CD14-positive monocyte (primary cell): Measurements from ENCODE around the gene EEF1B2. TPM values are rescaled to one million over a fixed set of nuclear protein-coding genes. Genes with fewer than 3 reads are reported as not detected.

Experiments used
- DNase-seq, 3 donors: peaks; one replicate each; pipeline ENCODE4 v3.0.0-alpha.2; 2011 to 2022
- H2AFZ ChIP-seq: 2 replicates; pipeline ENCODE4 v1.6.0; 2012; ENCODE audit warnings: mild to moderate bottlenecking, low read depth, low read length, inconsistent platforms; ENCODE audit not compliant: insufficient read depth, poor library complexity, severe bottlenecking
- H3K27ac ChIP-seq, 2 donors: 1 replicate in 1 of 2; 2 replicates in 1 of 2; pipeline ENCODE4 v1.5.1; 2012 to 2013; ENCODE audit warnings: low read length in 2 of 2, control low read depth in 1 of 2, inconsistent platforms in 1 of 2, low read depth in 1 of 2, mild to moderate bottlenecking in 1 of 2
- H3K27me3 ChIP-seq, 2 donors: one replicate each; pipeline versions ENCODE4 v1.6.0 to v1.6.1; 2011 to 2013; ENCODE audit warnings: low read length in 2 of 2; ENCODE audit not compliant: control insufficient read depth in 2 of 2, insufficient read depth in 2 of 2
- H3K36me3 ChIP-seq, 2 donors: replicated peaks in 1 of 2; 1 replicate in 1 of 2; 2 replicates in 1 of 2; pipeline versions ENCODE4 v1.5.1 to v1.6.1; 2012 to 2013; ENCODE audit warnings: low read length in 2 of 2, control low read depth in 1 of 2, inconsistent platforms in 1 of 2, mild to moderate bottlenecking in 1 of 2; ENCODE audit not compliant: insufficient read depth in 2 of 2, control insufficient read depth in 1 of 2
- H3K4me1 ChIP-seq, 2 donors: 1 replicate in 1 of 2; 2 replicates in 1 of 2; pipeline versions ENCODE4 v1.5.1 to v1.6.1; 2012 to 2013; ENCODE audit warnings: low read length in 2 of 2, control low read depth in 1 of 2, inconsistent platforms in 1 of 2, mild to moderate bottlenecking in 1 of 2, moderate library complexity in 1 of 2; ENCODE audit not compliant: insufficient read depth in 2 of 2, control insufficient read depth in 1 of 2
- H3K4me2 ChIP-seq: replicated peaks from 2 replicates; pipeline ENCODE3; 2012; ENCODE audit warnings: low read length, moderate library complexity, mild to moderate bottlenecking; ENCODE audit not compliant: poor library complexity, severe bottlenecking; ENCODE audit errors: extremely low read depth
- H3K4me3 ChIP-seq, 3 experiments: fragments of 200-600 bp in 1 of 3; sonication (generic) in 1 of 3; replicated peaks in 1 of 3; 1 replicate in 2 of 3; 2 replicates in 1 of 3; pipeline ENCODE4 v1.5.1; 2011 to 2013; ENCODE audit warnings: low read length in 3 of 3, mild to moderate bottlenecking in 3 of 3, control low read depth in 2 of 3, low read depth in 2 of 3, inconsistent platforms in 1 of 3, moderate library complexity in 1 of 3
- H3K79me2 ChIP-seq: 2 replicates; pipeline ENCODE4 v1.6.0; 2012; ENCODE audit warnings: mild to moderate bottlenecking, control low read depth, inconsistent platforms, low read length, moderate library complexity; ENCODE audit not compliant: insufficient read depth
- H3K9ac ChIP-seq: 2 replicates; pipeline ENCODE4 v1.6.0; 2017; ENCODE audit warnings: low read length, mild to moderate bottlenecking; ENCODE audit not compliant: insufficient read depth, poor library complexity, severe bottlenecking
- H3K9me3 ChIP-seq, 2 donors: replicated peaks in 1 of 2; 1 replicate in 1 of 2; 2 replicates in 1 of 2; pipeline versions ENCODE4 v1.5.1 to v1.6.1; 2012 to 2013; ENCODE audit warnings: low read length in 2 of 2, control low read depth in 1 of 2; ENCODE audit not compliant: control insufficient read depth in 1 of 2, insufficient read depth in 1 of 2
- H4K20me1 ChIP-seq: 2 replicates; pipeline ENCODE4 v1.6.0; 2012; ENCODE audit warnings: mild to moderate bottlenecking, low read length, control low read depth, moderate library complexity; ENCODE audit not compliant: insufficient read depth
- H3K27ac Mint-ChIP-seq, 7 donors: one replicate each; pipeline ENCODE4 v1.8.0; 2020; ENCODE audit warnings: mild to moderate bottlenecking in 7 of 7, mixed read lengths in 7 of 7, moderate library complexity in 6 of 7, inconsistent platforms in 2 of 7
- H3K27me3 Mint-ChIP-seq, 3 donors: one replicate each; pipeline ENCODE4 v1.8.0; 2021 to 2022; ENCODE audit warnings: low read depth in 3 of 3, mild to moderate bottlenecking in 3 of 3, mixed read lengths in 3 of 3, moderate library complexity in 3 of 3, inconsistent platforms in 1 of 3
- H3K36me3 Mint-ChIP-seq, 2 donors: one replicate each; pipeline ENCODE4 v1.8.0; 2020; ENCODE audit warnings: mixed read lengths in 2 of 2, inconsistent platforms in 1 of 2, mild to moderate bottlenecking in 1 of 2
- H3K4me1 Mint-ChIP-seq: one replicate; pipeline ENCODE4 v1.8.0; 2020; ENCODE audit warnings: mild to moderate bottlenecking, mixed read lengths
- H3K4me3 Mint-ChIP-seq, 2 donors: one replicate each; pipeline ENCODE4 v1.8.0; 2020; ENCODE audit warnings: mild to moderate bottlenecking in 2 of 2, mixed read lengths in 2 of 2, moderate library complexity in 1 of 2
- H3K9me3 Mint-ChIP-seq, 7 donors: one replicate each; pipeline ENCODE4 v1.8.0; 2020 to 2022; ENCODE audit warnings: mixed read lengths in 7 of 7, mild to moderate bottlenecking in 6 of 7, moderate library complexity in 6 of 7, inconsistent platforms in 2 of 7
- CTCF ChIP-seq: fragments of 200-600 bp; IDR thresholded peaks from one replicate; pipeline ENCODE4 v1.8.0; 2022; ENCODE audit warnings: antibody characterized with exemption, mild to moderate bottlenecking
- WGBS: methylation state at CpG from one replicate; pipeline ENCODE4 v1.1.5; 2013; ENCODE audit warnings: missing lambda C conversion rate; ENCODE audit not compliant: insufficient coverage; 5-methylcytosine and 5-hydroxymethylcytosine counted together
- intact Hi-C, 2 donors: fragments of 100-400 bp; cut with micrococcal nuclease; formaldehyde crosslinking; loops; one replicate each; pipeline versions ENCODE4 v1.15.0 to v1.15.1; 2023
- polyA plus RNA-seq, 3 donors: library from polyadenylated mRNA; depleted of rRNA in 1 of 3; unstranded in 2 of 3; stranded (reverse) in 1 of 3; fragments of 300-500 nt in 2 of 3; fragments of >200 nt in 1 of 3; fragmentation: Illumina TruSeq in 2 of 3; gene quantifications; 1 replicate in 2 of 3; 2 replicates in 1 of 3; pipeline ENCODE4 v1.2.3, GENCODE V29; 2012 to 2021
- small RNA-seq: library from RNA; depleted of rRNA; stranded (forward); fragments of <200 nt; gene quantifications from one replicate; pipeline ENCODE3, GENCODE V24; 2012; ENCODE audit warnings: low read depth; ENCODE audit not compliant: insufficient read length

The EEF1B2 gene
- polyA plus RNA-seq, 3 donors: 330 to 406 (median 355) TPM

- H3K27me3 ChIP-seq: peaks cover 12 to 17% of the 10 kb centered on the region in 2 donors
- H3K36me3 ChIP-seq: no peaks in the 10 kb centered on the region
- Mint-ChIP-seq H3K36me3 (no peaks in the 10 kb centered on the region), H3K4me3 (no peak overlapping the region), H3K9me3 (peaks cover 0 to 5% (median 0%) of the 10 kb centered on the region in 7 donors), H3K27me3 (peaks cover 15 to 21% (median 15%) of the 10 kb centered on the region in 3 donors), H3K4me1 (no peaks in the 10 kb centered on the region), H3K27ac (no peak overlapping the region)
- H2AFZ ChIP-seq: no peak overlapping the region
- TF ChIP-seq CTCF: no peak
- DNase-seq: no peak
- no peak overlapping the region for H3K27ac ChIP-seq
- WGBS: 96% methylated on average over 5 of the region's 7 CpGs
- no peak overlapping the region for H3K4me2 ChIP-seq
- H3K9me3 ChIP-seq: no peaks in the 10 kb centered on the region
- no peaks in the 10 kb centered on the region for H3K4me1 ChIP-seq
- intact Hi-C loops: no loop called here
- no peak overlapping the region for H3K4me3 ChIP-seq
- H3K79me2 ChIP-seq: no peaks in the 10 kb centered on the region
- H3K9ac ChIP-seq: no peak overlapping the region
- no peaks in the 10 kb centered on the region for H4K20me1 ChIP-seq
Observed at GRCh38 chr2:206208900-206209299, 49.2 kb downstream of the EEF1B2 start.

GRCh38 chr2:206211657-206212255 lies 52.1 kb downstream of the EEF1B2 start:
- no CpG with 5 or more reads among the region's 2 CpGs for WGBS
- intact Hi-C loops: no loop called here
- H3K79me2 ChIP-seq: no peaks in the 10 kb centered on the region
- DNase-seq: no peak
- H3K9ac ChIP-seq: no peak overlapping the region
- H3K27me3 ChIP-seq: peaks cover 22 to 31% of the 10 kb centered on the region in 2 donors
- H3K9me3 ChIP-seq: no peaks in the 10 kb centered on the region
- no peak overlapping the region for H3K27ac ChIP-seq
- no peak overlapping the region for H3K4me3 ChIP-seq
- no peaks in the 10 kb centered on the region for H3K36me3 ChIP-seq
- H3K9me3 Mint-ChIP-seq: peaks cover 0 to 3% (median 0%) of the 10 kb centered on the region in 7 donors
- no peak overlapping the region for H3K27ac Mint-ChIP-seq
- no peak for TF ChIP-seq CTCF
- H4K20me1 ChIP-seq: no peaks in the 10 kb centered on the region
- peaks cover 22 to 30% (median 26%) of the 10 kb centered on the region in 3 donors for H3K27me3 Mint-ChIP-seq
- no peak overlapping the region for H3K4me2 ChIP-seq
- no peak overlapping the region for H3K4me3 Mint-ChIP-seq
- H3K36me3 Mint-ChIP-seq: no peaks in the 10 kb centered on the region
- no peaks in the 10 kb centered on the region for H3K4me1 ChIP-seq
- no peak overlapping the region for H2AFZ ChIP-seq
- no peaks in the 10 kb centered on the region for H3K4me1 Mint-ChIP-seq

Small RNA genes within 50 kb of the gene (small RNA-seq; reads per million reads assigned to genes)
- gene RF00134: not detected
- not detected for gene RF02271
- gene SNORA41: not detected
- not detected for gene SNORD51

Other genes with a start within 250 kb of the EEF1B2 start
- gene INO80D, start 73.7 kb upstream of the EEF1B2 start, polyA plus RNA-seq: 1 to 10 TPM; 3.8 to 6.1 (median 4.4) TPM
- 10 to 100 TPM; 22.8 to 43.9 (median 37.9) TPM for gene NDUFS1, start 451 bp upstream of the EEF1B2 start, polyA plus RNA-seq
- gene ZDBF2, start 114.8 kb downstream of the EEF1B2 start, polyA plus RNA-seq: under 1 TPM in 2 of 3 donors, not detected in 1; 0.16 to 0.18 TPM